ENCODE results near the gene TFPT. TPM values are rescaled to one million over a fixed set of nuclear protein-coding genes. Genes with fewer than 3 reads are reported as not detected.

The TFPT gene
- total RNA-seq, 1 donor from 2014 or later, result 9.4 TPM

GRCh38 chr19:54151362-54152035, 36.0 kb upstream of the TFPT start:
- intact Hi-C loops (cut with DNase I), result no loop called here
- ATAC-seq (ENCODE audit: poor library complexity), result no peak
- DNase-seq, result no peak

DNA sequence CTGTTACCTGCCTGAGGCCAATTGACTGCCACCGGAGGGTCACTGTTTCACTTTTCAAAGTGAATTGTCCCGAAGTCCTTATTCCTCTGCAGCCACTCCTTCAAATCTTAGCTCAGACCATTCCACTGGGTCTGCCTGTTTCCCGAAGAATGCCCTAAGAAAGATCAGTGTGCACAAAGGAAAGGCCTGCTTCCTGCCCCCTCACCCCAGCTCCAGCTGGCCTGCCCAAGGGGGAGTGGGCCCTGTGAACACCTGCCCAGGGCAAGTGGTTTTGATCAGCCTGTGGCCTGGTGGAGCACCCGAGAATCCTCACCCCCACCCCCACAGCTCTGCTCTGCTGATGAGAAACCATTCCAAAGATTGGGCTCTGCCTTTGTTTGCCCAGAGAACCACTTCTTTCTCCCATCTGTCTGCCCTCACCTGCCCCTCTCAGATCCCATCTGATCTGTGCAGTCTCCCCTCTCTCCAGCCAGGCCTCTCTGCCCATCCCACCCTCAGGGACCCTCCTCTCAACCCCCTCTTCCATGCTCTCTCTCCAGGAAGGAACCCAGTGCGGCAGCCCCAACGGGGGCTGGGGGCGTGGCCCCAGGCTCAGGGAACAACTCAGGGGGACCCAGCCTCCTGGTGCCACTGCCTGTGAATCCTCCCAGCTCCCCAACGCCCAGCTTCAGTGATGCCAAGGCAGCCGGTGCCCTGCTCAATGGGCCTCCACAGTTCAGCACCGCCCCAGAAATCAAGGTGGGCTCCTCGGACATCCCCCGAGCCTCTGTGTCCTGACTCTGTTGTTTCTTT, 33.8 kb upstream of the TFPT start:
- intact Hi-C loops (cut with DNase I), result no loop called here
- no peak for ATAC-seq (ENCODE audit: poor library complexity)
- no peak for DNase-seq

DNA sequence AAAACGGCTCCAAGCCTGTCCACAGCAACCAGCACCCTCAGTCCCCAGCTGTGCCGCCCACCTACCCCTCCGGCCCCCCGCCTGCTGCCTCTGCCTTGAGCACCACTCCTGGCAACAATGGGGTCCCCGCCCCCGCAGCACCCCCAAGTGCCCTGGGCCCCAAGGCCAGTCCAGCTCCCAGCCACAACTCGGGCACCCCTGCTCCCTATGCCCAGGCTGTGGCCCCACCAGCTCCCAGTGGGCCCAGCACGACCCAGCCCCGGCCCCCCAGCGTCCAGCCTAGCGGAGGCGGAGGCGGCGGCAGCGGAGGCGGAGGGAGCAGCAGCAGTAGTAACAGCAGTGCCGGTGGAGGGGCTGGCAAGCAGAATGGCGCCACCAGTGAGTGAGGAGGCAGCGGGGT, 32.7 kb upstream of the TFPT start:
- ATAC-seq (ENCODE audit: poor library complexity), result no peak
- intact Hi-C loops (cut with DNase I), result no loop called here
- DNase-seq, result no peak

DNA sequence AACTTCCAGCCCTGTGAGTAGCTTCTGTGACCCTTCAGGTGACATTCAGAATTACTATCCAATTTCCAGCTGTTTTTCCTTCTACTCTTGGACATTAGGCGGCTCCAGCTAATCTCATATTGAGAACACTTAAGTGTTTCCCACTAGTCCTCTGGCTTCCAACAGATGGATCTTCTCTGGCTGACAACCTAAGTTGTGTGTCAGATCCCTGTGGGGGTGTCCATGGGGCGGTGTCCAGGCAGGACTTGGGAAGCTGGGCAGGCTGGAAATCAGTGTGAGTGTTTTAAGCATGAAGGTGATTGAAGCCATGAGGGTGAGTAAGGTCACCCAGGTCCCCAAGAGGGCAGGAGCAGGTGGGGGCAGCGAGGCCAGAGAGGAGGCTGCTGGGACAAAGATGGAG, 32.2 kb upstream of the TFPT start:
- intact Hi-C loops (cut with DNase I), result no loop called here
- peak; percentile 80 for DNase-seq
- ATAC-seq (ENCODE audit: poor library complexity), result peak; percentile 73

- ATAC-seq (ENCODE audit: poor library complexity) (no peak), DNase-seq (no peak)
- intact Hi-C loops (cut with DNase I), result no loop called here
These were observed 30.2 kb upstream of the TFPT start for GRCh38 chr19:54145541-54146158.

DNA sequence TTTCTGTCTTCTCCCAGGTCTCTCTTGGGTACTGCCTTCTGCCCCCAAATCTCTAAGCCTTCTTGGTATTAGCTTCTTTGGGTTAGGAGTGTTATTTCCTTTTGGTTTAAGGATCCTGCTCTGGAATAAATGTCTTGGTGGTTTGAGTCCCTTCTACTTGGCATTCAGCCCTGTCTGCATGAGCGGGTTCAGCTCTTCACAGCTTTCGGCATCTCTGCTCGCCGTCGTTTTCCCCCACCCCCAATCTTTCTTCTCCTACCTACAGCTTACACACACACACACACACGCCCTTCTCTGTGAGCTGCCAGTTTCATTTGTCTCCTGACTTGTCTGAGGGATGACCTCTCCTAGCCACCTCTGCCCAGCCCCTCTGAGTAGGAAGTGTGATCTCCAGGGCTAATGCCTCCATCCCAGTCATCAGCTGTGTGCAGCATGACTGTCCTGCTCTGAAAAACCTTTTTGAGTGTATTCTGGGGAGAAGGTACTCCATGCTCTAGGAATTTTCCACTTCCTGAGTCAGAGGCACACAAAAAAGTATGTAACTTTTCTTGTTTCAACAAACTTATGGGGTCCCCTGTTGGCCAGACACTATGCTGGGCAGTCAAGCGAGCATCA, 26.8 kb upstream of the TFPT start:
- intact Hi-C loops (cut with DNase I), result no loop called here
- DNase-seq (no peak), ATAC-seq (ENCODE audit: poor library complexity) (no peak)

DNA sequence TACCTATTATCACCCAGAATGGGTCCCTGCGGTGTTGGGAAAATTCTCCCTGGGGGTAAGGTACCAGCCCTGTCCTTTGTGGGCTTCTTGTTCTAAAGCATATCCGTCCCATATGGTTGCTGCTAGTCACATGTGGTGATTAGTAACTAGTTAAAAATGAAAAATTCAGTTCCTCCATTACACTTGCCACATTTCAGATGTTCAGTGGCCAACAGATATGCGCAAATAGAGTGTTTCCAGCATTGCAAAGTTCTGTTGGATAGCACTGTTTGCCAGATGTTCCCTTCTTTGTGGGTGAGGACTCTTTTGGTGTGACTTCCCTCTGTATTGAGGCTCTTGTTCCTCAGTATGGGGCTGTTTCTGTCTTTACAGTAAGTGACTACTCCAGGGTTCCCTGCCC, 25.9 kb upstream of the TFPT start:
- intact Hi-C loops (cut with DNase I), result no loop called here
- DNase-seq (no peak), ATAC-seq (ENCODE audit: poor library complexity) (no peak)

DNA sequence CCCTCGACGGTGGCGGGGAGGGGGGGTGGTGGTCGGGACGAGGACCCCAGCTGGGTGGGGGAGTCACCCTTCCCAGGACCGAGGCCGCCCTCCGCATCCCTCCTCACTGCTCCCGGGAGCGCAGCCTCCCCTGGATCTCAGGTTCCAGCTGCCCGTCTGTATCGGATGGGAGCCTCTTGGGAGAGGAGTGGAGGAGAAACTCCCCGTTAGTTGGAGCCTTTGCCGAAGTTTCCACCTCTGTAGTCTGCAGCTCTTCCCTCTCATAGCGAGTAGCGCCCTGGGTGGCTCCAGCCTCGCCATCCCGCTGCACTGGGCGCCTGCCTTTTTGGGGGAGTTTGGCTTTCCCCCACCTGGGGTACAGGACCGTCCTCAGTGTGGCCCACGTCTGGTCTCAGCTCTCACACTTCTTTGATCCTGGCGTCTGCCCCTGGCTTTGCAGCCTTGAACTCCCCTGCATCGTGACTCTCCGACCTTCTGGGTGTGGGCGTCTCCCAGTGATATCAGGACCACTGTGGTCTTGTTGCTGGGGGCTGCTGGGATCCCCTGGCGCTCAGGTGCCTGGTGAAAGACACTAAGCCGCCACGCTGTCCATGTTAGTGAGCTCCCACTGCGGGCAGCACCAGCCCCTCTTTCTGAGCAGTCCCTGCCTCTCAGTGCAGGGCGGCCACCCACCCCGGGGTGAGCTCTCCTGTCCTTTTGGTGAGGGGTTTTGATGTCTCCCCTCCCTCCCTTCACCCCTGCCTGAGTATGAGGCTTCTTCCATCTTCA, 23.2 kb upstream of the TFPT start:
- intact Hi-C loops (cut with DNase I), result no loop called here
- DNase-seq, result no peak
- ATAC-seq (ENCODE audit: poor library complexity), result no peak

DNA sequence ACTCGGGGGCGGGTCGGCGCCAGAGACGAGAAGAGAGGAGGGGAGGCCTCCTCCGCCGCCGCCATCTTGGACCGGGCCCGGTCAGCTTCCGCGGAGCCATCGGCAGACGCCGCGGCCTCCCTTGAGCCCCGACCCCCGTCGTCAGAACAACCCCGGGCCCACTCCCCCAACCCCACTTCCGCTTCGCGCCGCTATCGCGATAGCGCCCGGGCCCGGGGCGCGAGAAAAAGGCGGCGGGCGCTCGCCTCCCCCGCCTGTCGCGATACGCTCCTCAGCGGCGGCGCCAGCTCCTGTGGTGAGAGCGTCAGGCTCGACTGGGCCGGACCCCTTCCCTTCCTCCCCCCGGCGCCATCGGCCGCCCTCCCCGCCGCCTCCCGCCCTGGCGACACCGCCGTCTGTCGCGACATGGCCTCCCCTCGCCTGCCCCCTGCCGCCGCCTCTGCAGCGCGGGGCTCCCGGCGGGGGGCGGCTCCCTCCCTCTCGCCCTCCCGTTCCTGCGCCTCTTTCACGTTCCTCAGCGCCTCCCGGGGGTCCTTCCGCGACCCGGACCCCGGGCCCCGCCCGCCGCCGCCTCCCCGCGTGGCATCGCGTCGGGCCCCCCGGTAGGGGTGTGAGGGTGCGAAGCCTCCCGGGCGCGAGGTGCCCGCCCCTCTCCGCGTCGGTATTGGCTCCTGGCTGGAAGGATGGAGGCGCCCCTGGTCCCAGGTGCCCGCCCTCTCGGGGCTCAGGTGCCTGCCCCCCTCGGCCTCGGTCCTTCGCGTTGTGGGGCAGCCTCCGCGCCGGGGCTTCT, 22.4 kb upstream of the TFPT start, which contains the start of gene CNOT3:
CNOT3 (plus strand) TSS at position 64 of the 790 bp plus-strand sequence. CDS start 5,217 bp downstream, outside the sequence.
- intact Hi-C loops (cut with DNase I), result no loop called here

GRCh38 chr19:54136864-54137698, 21.6 kb upstream of the TFPT start:
- peak; percentile 92 for ATAC-seq (ENCODE audit: poor library complexity)
- intact Hi-C loops (cut with DNase I), result no loop called here
- peak; percentile 99 for DNase-seq

More for the DNA sequence above, 22.4 kb upstream of the TFPT start, which contains the start of gene CNOT3:
- DNase-seq (no peak), ATAC-seq (ENCODE audit: poor library complexity) (no peak)

- ATAC-seq (ENCODE audit: poor library complexity) (no peak), DNase-seq (no peak)
- intact Hi-C loops (cut with DNase I), result no loop called here
These were observed 20.8 kb upstream of the TFPT start for GRCh38 chr19:54136086-54136863.

GRCh38 chr19:54133957-54134590, 18.6 kb upstream of the TFPT start:
- DNase-seq (no peak), ATAC-seq (ENCODE audit: poor library complexity) (no peak)
- intact Hi-C loops (cut with DNase I), result no loop called here

- ATAC-seq (ENCODE audit: poor library complexity), result no peak
- DNase-seq, result no peak
- intact Hi-C loops (cut with DNase I), result no loop called here
These were observed 18.0 kb upstream of the TFPT start for GRCh38 chr19:54133312-54133956.

DNA sequence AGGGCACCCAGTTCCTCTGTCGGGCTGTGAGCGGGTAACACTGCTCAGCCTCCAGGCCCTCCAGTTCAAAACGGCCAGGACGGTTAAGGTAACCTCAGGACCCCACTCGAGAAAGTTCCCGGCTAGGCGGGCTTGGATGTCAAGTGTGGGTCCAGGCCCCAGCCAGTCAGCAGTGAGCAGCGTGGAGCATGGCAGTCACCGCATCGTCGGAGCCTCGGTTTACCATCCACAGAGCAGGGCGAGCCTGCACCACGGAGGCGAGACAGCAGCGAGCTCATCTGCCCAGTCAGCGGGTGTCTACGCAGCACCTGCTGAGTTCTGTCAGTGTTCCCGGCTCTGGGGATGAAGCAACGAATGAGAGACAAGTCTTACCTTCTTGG, 14.2 kb upstream of the TFPT start:
- no peak for DNase-seq
- intact Hi-C loops (cut with DNase I), result no loop called here
- no peak for ATAC-seq (ENCODE audit: poor library complexity)

GRCh38 chr19:54128796-54129616, 13.5 kb upstream of the TFPT start:
- no peak for DNase-seq
- no peak for ATAC-seq (ENCODE audit: poor library complexity)
- intact Hi-C loops (cut with DNase I), result no loop called here

All from Right ventricle myocardium superior (tissue), 1 donor.